Measurements from ENCODE around the gene SNAPC2. TPM values are rescaled to one million over a fixed set of nuclear protein-coding genes. Genes with fewer than 3 reads are reported as not detected.
"Not testable (repeated sequence)": the region's sequence is repeated elsewhere in the genome, so short reads cannot be mapped to it uniquely, and the experiment has no call there.

SNAPC2 gene
- total RNA-seq, 6 experiments from 2014 or later = 22.3 to 27.1 (median 25.2) TPM

DNA sequence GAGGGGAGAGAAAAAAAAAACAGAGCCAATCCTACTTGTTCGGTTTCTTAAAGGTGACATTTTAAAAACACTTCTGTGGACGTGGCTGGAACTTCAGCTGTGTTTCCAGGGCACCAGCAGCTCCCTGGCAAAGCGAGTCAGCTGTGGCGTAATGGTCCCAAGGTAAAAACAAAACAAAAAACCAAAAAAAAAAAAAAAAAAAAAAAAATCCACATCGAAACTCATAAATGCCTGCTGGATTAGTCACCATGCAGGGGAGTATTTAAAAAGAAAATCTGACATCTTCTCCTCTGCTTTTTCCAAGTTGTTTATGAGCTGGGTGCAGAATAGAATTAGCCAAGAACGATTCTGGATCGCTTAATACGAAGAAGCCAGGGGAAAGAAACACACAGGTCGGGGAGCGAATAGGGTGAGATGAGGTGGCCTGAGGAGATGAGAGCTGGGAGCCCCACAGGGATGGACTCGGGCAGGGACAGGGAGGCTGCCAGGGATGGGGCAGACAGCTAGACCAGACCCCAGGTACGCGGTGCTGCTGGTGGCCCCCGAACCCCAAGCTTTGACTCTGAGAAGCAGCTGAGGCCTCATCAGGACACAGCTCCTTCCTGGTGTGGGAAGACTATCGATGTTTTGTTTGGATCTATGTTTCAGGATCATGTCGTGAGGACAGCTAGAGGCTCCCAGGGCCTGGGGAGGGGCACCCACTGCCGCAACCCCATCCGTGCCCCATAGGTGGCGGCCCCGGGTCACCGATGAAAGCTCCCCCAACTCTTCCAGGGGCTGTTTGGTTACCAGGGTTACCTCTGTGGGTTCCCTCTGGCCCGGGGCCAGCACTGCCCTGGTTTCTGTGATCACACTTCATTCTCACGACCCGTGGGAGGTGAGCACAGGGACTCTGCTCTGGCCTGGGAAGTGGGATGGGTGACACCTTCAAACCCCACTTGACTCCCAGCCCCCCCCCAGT lies 8.9 kb downstream of the SNAPC2 start:
- peaks cover 23% of the 10 kb centered on the region for H3K4me1 Mint-ChIP-seq (ENCODE audit: low read depth)
- H3K9me3 Mint-ChIP-seq = no peaks in the 10 kb centered on the region
- peak; percentile 89 for DNase-seq
- peaks cover 4% of the 10 kb centered on the region for H3K36me3 Mint-ChIP-seq (ENCODE audit: low read depth)
- H3K27ac Mint-ChIP-seq = peak overlapping the region; percentile 98
- peak overlapping the region; percentile 75 for H3K4me3 Mint-ChIP-seq
- peaks cover 2% of the 10 kb centered on the region for H3K27me3 Mint-ChIP-seq (ENCODE audit: insufficient read depth)
- TF ChIP-seq, protein P1, sequence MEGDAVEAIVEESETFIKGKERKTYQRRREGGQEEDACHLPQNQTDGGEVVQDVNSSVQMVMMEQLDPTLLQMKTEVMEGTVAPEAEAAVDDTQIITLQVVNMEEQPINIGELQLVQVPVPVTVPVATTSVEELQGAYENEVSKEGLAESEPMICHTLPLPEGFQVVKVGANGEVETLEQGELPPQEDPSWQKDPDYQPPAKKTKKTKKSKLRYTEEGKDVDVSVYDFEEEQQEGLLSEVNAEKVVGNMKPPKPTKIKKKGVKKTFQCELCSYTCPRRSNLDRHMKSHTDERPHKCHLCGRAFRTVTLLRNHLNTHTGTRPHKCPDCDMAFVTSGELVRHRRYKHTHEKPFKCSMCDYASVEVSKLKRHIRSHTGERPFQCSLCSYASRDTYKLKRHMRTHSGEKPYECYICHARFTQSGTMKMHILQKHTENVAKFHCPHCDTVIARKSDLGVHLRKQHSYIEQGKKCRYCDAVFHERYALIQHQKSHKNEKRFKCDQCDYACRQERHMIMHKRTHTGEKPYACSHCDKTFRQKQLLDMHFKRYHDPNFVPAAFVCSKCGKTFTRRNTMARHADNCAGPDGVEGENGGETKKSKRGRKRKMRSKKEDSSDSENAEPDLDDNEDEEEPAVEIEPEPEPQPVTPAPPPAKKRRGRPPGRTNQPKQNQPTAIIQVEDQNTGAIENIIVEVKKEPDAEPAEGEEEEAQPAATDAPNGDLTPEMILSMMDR (IDR thresholded peaks at IDR 0.05) = peak; percentile 80

- Mint-ChIP-seq H3K27ac (peak overlapping the region; percentile 98), H3K4me1 (ENCODE audit: low read depth) (peaks cover 23% of the 10 kb centered on the region), H3K4me3 (peak overlapping the region; percentile 75; the same call in 1 of the 2 replicates)
- not testable (repeated sequence) for H3K9me3 Mint-ChIP-seq; DNase-seq; H3K36me3 Mint-ChIP-seq (ENCODE audit: low read depth); H3K27me3 Mint-ChIP-seq (ENCODE audit: insufficient read depth)
These were observed 9.9 kb downstream of the SNAPC2 start for GRCh38 chr19:7930030-7930429.

DNA sequence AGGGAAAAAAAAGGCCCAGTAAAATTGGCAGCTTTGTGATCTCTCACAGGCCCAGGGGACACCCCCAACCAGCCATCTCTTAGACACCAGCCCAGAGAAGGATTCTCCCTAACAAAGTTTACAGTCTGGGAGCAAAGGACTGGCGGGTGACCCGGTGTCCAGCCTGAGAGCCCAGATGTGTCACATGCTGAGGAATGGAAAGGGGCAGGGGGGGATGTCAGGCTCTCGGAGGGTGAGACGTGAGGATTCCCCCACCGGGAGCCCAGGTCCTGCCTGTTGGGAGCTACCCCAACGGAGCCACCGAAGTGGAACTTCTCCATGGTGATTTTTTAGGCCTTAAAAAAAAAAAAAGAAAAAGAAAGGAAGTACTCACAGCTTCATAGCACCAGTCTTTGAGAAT lies 10.6 kb downstream of the SNAPC2 start:
- Mint-ChIP-seq H3K36me3 (ENCODE audit: low read depth) (peaks cover 4% of the 10 kb centered on the region), H3K27me3 (ENCODE audit: insufficient read depth) (no peaks in the 10 kb centered on the region; the same call in 1 of the 2 replicates), H3K4me3 (no peak overlapping the region), H3K4me1 (ENCODE audit: low read depth) (peaks cover 23% of the 10 kb centered on the region), H3K27ac (peak overlapping the region; percentile 98), H3K9me3 (no peaks in the 10 kb centered on the region)
- TF ChIP-seq, protein P1 (IDR thresholded peaks at IDR 0.05) = no peak
- DNase-seq = no peak

DNA sequence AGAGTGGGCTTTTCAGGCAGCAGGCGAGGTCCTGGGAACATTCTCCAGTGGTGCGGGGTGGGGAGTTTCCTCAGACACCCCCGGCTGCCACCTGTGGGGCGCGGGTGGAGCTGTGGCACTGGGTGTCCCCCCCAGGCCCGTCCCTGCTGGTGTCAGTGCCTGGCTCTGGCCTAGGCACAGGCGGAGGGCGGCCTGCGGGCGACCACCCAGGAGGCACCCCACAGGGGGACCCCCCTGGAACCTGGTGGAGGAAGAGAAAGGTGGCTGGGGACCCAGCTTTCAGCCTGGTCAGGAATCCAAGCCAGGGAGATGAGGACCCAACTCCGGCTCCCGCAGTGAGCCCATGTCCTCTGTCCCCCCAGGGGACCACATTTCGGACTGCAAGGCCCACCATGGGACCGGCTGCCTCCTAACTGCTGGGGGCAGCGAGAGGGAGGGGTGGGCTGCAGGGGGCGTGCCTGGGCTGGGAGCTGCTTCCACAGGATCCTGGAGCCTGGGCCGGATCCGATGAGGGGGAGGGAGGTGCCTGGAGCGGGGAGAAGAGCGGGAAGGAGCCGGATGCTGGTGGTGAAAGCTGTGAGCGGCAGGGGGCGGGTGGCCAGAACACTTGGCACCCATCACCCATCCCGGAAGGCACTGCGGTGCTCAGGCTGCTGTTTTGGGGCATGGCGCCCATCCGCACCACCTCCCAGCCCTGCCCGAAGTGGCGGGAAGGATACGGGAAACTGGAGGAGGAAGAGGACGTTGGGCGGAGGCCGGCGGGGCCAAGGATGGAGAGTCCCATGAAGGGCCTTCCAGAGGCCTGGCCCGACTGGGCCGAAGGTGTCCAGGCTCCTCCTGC lies 11.3 kb downstream of the SNAPC2 start:
- no peak overlapping the region; the same call in 1 of the 2 replicates for H3K27ac Mint-ChIP-seq
- TF ChIP-seq, protein P1 (IDR thresholded peaks at IDR 0.05) = no peak
- no peak overlapping the region for H3K4me3 Mint-ChIP-seq
- H3K36me3 Mint-ChIP-seq (ENCODE audit: low read depth) = peaks cover 4% of the 10 kb centered on the region
- H3K4me1 Mint-ChIP-seq (ENCODE audit: low read depth) = peaks cover 21% of the 10 kb centered on the region
- H3K9me3 Mint-ChIP-seq = no peaks in the 10 kb centered on the region
- H3K27me3 Mint-ChIP-seq (ENCODE audit: insufficient read depth) = no peaks in the 10 kb centered on the region; the same call in 1 of the 2 replicates
- DNase-seq = no peak

GRCh38 chr19:7932276-7932929 lies 12.3 kb downstream of the SNAPC2 start:
- no peak for DNase-seq
- H3K27ac Mint-ChIP-seq = no peak overlapping the region
- H3K4me1 Mint-ChIP-seq (ENCODE audit: low read depth) = peaks cover 19% of the 10 kb centered on the region
- H3K27me3 Mint-ChIP-seq (ENCODE audit: insufficient read depth) = no peaks in the 10 kb centered on the region; the same call in 1 of the 2 replicates
- TF ChIP-seq, protein P1 (IDR thresholded peaks at IDR 0.05) = no peak
- peaks cover 4% of the 10 kb centered on the region for H3K36me3 Mint-ChIP-seq (ENCODE audit: low read depth)
- no peak overlapping the region for H3K4me3 Mint-ChIP-seq
- no peaks in the 10 kb centered on the region for H3K9me3 Mint-ChIP-seq
